ENCODE data around the gene LCN15.

GRCh38 chr9:136790640-136791515 lies 26.6 kb upstream of the LCN15 start, which contains the start of gene TMEM141:
- TF ChIP-seq POLR2A (IDR thresholded peaks at IDR 0.05) (peak in 2 of 4 donors; percentile 46 to 61), EP300 (IDR thresholded peaks at IDR 0.05) (no peak), CTCF (IDR thresholded peaks at IDR 0.05) (no peak)

Data from stomach (tissue), 4 donors.